H1 (cell line): ENCODE results near the gene TLE5. TPM values are rescaled to one million over a fixed set of nuclear protein-coding genes. Genes with fewer than 3 reads are reported as not detected.

Experiments
- ASH2L ChIP-seq: fragments of 200-600, 300-600 bp; sonication (generic); IDR thresholded peaks from one replicate; pipeline ENCODE4 v1.7.1; 2017; ENCODE audit warnings: low read length
- BCL11A ChIP-seq, 2 experiments: IDR thresholded peaks; one replicate each; pipeline ENCODE4 v1.6.1; 2011; ENCODE audit warnings: low read depth in 2 of 2, low read length in 2 of 2, mild to moderate bottlenecking in 2 of 2
- CBX8 ChIP-seq: fragments of 300-800, 300-1000 bp; sonication (generic); IDR thresholded peaks from 2 replicates; pipeline ENCODE4 v1.7.1; 2016; ENCODE audit warnings: low read depth, low read length, borderline replicate concordance
- HDAC2 ChIP-seq, 2 experiments: fragments of 300-600 bp in 1 of 2; sonication (generic) in 1 of 2; IDR thresholded peaks; 2 replicates each; pipeline ENCODE4 v1.6.1; 2011 to 2012; ENCODE audit warnings: low read depth in 2 of 2, low read length in 2 of 2, mild to moderate bottlenecking in 2 of 2, moderate library complexity in 2 of 2, borderline replicate concordance in 1 of 2, inconsistent platforms in 1 of 2
- MAX ChIP-seq: IDR thresholded peaks from 2 replicates; pipeline ENCODE4 v1.6.1; 2012; ENCODE audit warnings: inconsistent platforms
- POLR2A ChIP-seq, 2 experiments: IDR thresholded peaks; 1 replicate in 1 of 2; 2 replicates in 1 of 2; pipeline ENCODE4 v1.6.1; 2011; ENCODE audit warnings: low read depth in 2 of 2, low read length in 2 of 2, mild to moderate bottlenecking in 2 of 2; ENCODE audit errors: control extremely low read depth in 1 of 2
- SAP30 ChIP-seq: fragments of 300-600 bp; sonication (generic); IDR thresholded peaks from 2 replicates; pipeline ENCODE4 v1.7.1; 2012; ENCODE audit warnings: low read length, moderate library complexity, mild to moderate bottlenecking, inconsistent platforms; ENCODE audit not compliant: insufficient read depth, insufficient replicate concordance
- YY1 ChIP-seq: IDR thresholded peaks from 2 replicates; pipeline ENCODE4 v1.6.1; 2011; ENCODE audit warnings: low read depth, mild to moderate bottlenecking, low read length
- polyA plus RNA-seq, 7 experiments: library from polyadenylated mRNA; depleted of rRNA in 3 of 7; stranded (reverse) in 5 of 7; unstranded in 2 of 7; fragments of >200 nt in 5 of 7; fragments of 200-250 nt in 2 of 7; gene quantifications; 1 replicate in 5 of 7; 2 replicates in 1 of 7; 4 replicates in 1 of 7; pipeline versions ENCODE4 v1.2.1 to v1.2.3, GENCODE V29; 2011 to 2013; ENCODE audit warnings: missing spikeins in 2 of 7, mixed read lengths in 2 of 7
- total RNA-seq: library from RNA; stranded (reverse); fragmentation: NEBNext Ultra II Directional; extraction: Animal tissue kit (Norgen Biotek cat#: 25700); gene quantifications from 2 replicates; pipeline ENCODE4 v1.2.1, GENCODE V29; 2021

The TLE5 gene
- total and polyA plus RNA-seq, 2 of the 8 experiments (the other 6 are each of a cell fraction or from before 2014, with no cell fraction given) = 187 to 285 TPM

DNA sequence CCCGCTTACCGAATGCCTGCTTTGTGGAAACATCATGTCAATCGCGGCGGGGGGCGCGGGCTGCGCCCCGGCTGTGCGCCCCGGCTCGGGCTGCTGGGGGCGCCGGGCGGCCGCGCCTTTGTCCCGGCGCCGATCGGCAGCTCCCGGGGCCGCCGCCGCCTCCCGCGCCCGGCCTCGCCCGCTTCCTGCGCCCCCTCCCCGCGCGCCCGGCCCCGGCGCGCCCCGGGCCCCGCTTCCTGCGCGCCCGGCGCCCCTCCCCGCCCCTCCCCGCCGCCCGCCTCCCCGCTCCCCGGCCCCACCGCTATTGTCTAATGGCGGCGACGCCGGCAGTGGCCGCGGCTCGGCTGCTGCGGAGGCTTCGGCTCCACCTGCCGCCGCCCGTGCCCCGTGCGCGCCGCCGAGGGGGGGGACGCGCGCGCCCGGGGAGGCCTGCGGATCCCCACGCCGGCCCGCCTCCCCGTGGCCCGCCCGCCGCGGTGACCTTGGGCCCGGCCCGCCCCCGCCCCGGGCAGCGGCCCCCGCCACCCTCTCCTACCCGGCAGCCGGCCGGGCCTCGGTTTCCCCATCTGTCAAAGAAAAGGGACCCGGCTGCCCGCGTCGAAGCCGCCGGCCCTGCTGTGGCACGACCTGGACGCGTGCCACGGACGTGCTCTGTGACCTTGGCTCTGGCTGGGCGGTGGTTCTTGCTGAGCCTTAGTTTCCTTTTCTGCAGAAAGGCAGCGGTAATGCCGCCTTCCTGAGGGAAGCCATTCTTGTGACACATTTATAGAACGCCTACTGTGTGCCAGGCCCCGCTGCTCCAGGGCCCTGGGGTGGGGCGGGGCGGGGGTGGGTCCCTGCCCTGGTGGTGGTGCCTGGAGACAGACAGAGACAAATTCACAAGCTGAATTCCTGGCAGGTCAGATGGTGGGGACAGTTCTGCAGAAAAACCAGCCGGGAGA, at the start of gene TLE5 (continued):
- TF ChIP-seq POLR2A (IDR thresholded peaks at IDR 0.05; ENCODE audit: control extremely low read depth in 1 of 2, low read depth in 2 of 2, low read length in 2 of 2) = no peak
- TF ChIP-seq BCL11A (IDR thresholded peaks at IDR 0.05; ENCODE audit: low read depth in 2 of 2, low read length in 2 of 2) = no peak
- TF ChIP-seq ASH2L = no peak
- TF ChIP-seq HDAC2 (IDR thresholded peaks at IDR 0.05; ENCODE audit: borderline replicate concordance in 1 of 2, low read depth in 2 of 2, low read length in 2 of 2) = no peak
- TF ChIP-seq YY1 = 0 out of 2 replicates have a peak, but pooled peaks have one; percentile 25
- TF ChIP-seq SAP30 = no peak
- no peak for TF ChIP-seq CBX8
- TF ChIP-seq MAX = peak; percentile 72
